ENCODE measurements around the gene UBTF. TPM values are rescaled to one million over a fixed set of nuclear protein-coding genes. Genes with fewer than 3 reads are reported as not detected.

Gene UBTF
- total RNA-seq, 1 donor from 2014 or later, result 73.3 TPM

- peak; percentile 16 for DNase-seq
Observed at GRCh38 chr17:44197980-44198720, 21.3 kb downstream of the UBTF start.

GRCh38 chr17:44197107-44197506 is 22.4 kb downstream of the UBTF start:
- no peak for DNase-seq

DNA sequence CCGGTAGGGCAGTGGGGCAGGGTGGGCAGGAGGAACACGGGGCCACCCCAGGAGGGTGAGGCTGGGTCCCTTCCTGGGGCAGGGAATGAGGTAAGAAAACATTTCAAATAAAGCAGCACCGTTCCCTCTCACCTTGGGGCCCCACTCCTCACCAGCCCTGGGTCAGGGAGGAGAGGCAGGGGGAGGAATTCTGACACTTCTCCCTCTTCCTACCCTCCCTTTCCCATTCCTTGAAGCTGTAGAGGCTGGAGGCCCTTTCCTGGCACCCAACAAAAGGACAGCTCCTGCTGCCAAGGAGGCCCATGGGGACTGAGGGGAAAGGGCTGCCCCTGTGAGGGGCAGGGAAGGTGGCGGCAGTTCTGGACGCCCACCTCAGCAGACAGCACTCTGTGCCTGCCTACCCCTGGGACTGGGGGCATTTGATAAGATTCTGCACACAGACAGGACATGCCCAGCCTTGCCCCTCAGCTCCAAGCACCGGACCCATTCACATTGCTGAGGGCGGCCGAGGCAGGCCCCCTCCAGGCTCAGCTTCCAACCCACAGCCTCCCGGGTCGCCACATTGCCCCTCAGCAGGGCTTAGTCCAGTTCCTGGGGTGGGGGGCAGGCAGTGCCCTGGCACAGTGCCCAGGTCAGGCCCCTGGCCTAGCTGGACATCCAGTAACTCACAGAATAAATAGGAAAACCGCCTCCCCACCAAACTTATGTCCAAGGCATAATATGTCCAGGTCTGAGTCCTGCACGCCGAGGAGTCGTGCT is 26.0 kb downstream of the UBTF start:
- no peak for DNase-seq

- DNase-seq, result no peak
Observed at GRCh38 chr17:44192750-44193149, 26.7 kb downstream of the UBTF start.

- DNase-seq, result no peak
Observed at GRCh38 chr17:44191941-44192496, 27.5 kb downstream of the UBTF start.

GRCh38 chr17:44191369-44191768 is 28.1 kb downstream of the UBTF start:
- DNase-seq, result no peak

DNA sequence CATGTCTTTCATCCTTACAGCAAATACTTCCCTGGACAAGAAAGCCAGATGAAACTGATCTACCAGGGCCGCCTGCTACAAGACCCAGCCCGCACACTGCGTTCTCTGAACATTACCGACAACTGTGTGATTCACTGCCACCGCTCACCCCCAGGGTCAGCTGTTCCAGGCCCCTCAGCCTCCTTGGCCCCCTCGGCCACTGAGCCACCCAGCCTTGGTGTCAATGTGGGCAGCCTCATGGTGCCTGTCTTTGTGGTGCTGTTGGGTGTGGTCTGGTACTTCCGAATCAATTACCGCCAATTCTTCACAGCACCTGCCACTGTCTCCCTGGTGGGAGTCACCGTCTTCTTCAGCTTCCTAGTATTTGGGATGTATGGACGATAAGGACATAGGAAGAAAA is 29.0 kb downstream of the UBTF start:
- DNase-seq, result no peak

GRCh38 chr17:44188576-44189403 is 30.7 kb downstream of the UBTF start:
- DNase-seq, result no peak

DNA sequence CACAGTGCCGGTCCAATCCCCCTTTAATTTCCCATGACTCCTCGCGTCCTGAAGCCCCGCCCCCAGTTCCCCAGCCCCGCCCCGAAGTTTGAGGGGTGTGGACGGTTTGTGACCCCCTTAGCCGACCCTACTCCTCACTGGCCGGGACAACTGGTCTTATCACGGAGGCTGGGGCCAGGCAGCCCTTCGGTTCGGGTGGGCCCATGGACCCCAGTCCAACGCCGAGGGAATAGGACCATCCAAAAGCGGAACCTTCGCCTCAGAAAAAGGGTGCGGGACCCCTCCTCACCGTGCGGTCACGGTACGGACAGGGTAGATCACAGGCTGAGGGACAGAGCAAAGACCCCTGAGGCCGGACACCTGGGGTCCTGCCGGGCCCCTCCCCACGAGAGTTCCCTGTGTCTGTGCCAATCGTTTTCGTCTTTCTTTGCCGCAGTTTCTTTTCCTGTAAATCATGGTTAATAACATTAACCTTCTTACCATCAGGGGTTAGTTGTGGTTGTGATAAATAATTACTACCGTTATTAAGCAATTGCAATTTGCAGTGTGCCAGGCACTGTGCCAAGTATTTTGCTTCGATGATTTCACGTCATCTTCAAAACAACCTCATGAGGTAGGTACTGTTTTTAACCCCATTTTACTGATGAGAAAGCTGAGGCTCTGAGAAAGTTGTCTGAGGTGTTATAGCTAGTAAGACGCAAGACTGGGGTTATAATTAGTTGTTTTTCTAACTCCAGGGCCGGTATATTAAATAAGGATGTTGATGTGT is 32.2 kb downstream of the UBTF start:
- no peak for DNase-seq

- DNase-seq, result peak; percentile 98
Observed at GRCh38 chr17:44186307-44187130, 33.0 kb downstream of the UBTF start, which contains the start of gene TMUB2. Gene TMUB2 (plus strand): TSS chr17:44186972. CDS start chr17:44187709, 737 bp downstream.

GRCh38 chr17:44184212-44184810 is 35.2 kb downstream of the UBTF start:
- DNase-seq, result no peak

- DNase-seq, result no peak
Observed at GRCh38 chr17:44183024-44183423, 36.5 kb downstream of the UBTF start.

GRCh38 chr17:44178133-44178532 is 41.3 kb downstream of the UBTF start:
- no peak for DNase-seq

GRCh38 chr17:44177640-44178039 is 41.8 kb downstream of the UBTF start:
- no peak for DNase-seq

DNA sequence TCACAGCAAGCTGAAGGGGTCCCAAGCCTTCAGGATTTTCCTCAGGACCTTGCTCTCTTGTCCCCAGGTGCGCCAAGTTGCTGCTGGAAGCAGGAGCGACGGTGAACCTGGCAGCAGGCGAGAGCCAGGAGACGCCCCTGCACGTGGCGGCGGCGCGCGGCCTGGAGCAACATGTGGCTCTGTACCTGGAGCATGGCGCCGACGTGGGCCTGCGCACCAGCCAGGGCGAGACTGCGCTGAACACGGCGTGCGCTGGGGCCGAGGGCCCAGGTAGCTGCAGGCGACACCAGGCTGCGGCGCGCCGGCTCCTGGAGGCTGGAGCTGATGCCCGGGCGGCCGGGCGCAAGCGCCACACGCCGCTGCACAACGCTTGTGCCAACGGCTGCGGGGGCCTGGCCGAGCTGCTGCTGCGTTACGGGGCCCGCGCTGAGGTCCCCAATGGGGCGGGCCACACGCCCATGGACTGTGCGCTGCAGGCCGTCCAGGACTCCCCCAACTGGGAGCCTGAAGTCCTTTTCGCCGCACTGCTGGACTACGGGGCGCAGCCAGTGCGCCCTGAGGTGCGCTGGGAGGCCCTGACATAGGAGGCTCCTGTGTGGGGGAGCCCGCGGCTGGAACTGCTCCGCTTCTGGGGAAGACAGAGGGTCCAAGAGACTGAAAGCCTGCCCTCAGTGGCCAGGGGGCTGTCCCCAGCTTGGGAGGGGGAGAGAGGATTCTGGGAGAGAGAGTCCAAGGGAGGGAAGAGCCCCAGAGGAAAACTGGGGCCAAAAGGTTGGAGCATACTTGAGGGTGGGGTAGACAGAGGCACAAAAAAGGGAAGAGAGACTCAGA is 42.6 kb downstream of the UBTF start:
- no peak for DNase-seq

DNA sequence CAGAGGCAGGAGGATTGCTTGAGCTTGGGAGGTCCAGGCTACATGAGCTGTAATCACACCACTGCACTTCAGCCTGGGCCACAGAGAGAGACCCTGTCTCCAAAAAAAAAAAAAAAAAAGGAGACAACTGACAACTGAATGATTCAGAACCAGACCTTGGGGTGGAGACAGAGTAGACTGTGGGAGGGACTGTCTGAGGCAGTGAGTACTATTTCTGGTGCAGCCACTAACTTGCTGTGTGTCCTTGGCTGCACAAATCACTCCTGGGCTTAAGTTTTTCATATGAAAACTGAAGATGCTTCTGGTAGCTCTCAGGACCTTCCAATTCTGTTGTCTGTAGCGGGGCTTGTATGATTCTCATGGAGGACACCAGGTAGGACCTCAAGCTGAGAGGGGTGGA is 43.2 kb downstream of the UBTF start:
- no peak for DNase-seq

GRCh38 chr17:44174427-44174826 is 45.0 kb downstream of the UBTF start:
- no peak for DNase-seq

GRCh38 chr17:44171931-44172455 is 47.5 kb downstream of the UBTF start:
- DNase-seq, result no peak
